ENCODE results near the gene SPIN1. TPM values are rescaled to one million over a fixed set of nuclear protein-coding genes. Genes with fewer than 3 reads are reported as not detected.

SPIN1 gene
- total RNA-seq, 1 donor: 33.1 TPM

DNA sequence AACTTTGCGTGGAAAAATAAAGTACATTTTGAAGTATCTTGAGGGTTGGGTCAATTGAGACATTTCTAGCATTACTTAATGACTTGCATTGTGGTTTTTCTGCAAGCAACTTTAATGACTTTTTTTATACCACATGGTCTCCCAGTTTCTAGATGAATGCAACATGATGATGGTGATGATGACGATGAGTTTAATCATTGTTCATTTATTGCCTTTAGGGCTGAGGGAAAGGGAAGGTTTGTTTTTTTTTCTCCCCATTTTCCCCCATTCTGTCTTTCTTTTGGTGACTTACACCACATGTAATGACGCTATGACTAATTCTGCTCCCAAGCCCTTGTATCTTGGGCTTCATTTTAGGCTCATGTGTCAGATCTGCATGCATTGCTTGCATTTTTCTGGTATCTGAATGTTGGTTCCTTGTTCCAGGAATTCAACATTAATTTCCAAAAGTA lies 89.1 kb downstream of the SPIN1 start:
- Histone ChIP-seq H3K4me3 (ENCODE audit: low read length) (no peak overlapping the region), H3K27me3 (ENCODE audit: insufficient read depth, low read length) (no peaks in the 10 kb centered on the region), H3K9me3 (ENCODE audit: low read depth, low read length) (no peaks in the 10 kb centered on the region), H3K4me1 (ENCODE audit: insufficient read depth, low read length) (no peaks in the 10 kb centered on the region)

DNA sequence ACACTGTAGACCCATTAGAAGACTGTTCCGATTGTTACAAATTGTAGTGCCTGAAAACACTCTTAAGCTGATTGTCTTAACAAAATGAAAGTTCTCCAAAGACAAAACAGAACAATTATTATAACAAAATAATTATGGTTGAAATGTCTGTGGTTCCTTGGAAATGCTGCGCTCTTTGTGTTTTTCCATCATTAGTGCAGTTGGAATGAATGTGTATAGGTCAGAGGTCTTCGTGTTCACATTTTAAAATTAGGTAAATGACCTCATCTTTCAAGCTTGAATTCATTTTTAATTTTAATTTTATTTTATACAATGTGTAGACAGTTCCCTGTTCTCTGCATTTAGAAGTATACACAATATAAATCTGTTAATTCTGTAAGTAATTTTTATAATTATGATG lies 90.0 kb downstream of the SPIN1 start:
- no peaks in the 10 kb centered on the region for H3K4me1 ChIP-seq (ENCODE audit: insufficient read depth, low read length)
- no peaks in the 10 kb centered on the region for H3K27me3 ChIP-seq (ENCODE audit: insufficient read depth, low read length)
- H3K9me3 ChIP-seq (ENCODE audit: low read depth, low read length): no peaks in the 10 kb centered on the region
- no peak overlapping the region for H3K4me3 ChIP-seq (ENCODE audit: low read length)

DNA sequence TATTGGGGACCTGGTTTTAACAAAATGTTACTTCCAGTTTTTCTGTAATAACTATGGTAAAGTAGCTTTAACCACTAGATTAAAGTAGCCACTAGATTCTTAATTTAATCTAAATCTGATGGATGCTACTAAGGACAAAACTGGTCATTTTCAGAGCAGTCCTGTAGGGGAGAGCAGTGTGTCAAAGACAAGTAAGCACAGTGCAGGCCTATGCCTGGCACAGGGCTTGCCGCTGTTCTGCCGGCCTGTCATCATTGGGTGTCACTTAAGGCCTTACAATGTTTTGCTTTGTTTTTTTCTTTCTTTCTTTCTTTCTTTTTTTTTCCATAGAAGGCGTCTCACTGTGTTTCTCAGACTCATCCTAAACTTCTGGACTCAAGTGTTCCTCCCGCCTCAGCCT lies 93.7 kb downstream of the SPIN1 start:
- H3K4me1 ChIP-seq (ENCODE audit: insufficient read depth, low read length): no peaks in the 10 kb centered on the region
- no peaks in the 10 kb centered on the region for H3K27me3 ChIP-seq (ENCODE audit: insufficient read depth, low read length)
- H3K4me3 ChIP-seq (ENCODE audit: low read length): no peak overlapping the region
- no peaks in the 10 kb centered on the region for H3K9me3 ChIP-seq (ENCODE audit: low read depth, low read length)

DNA sequence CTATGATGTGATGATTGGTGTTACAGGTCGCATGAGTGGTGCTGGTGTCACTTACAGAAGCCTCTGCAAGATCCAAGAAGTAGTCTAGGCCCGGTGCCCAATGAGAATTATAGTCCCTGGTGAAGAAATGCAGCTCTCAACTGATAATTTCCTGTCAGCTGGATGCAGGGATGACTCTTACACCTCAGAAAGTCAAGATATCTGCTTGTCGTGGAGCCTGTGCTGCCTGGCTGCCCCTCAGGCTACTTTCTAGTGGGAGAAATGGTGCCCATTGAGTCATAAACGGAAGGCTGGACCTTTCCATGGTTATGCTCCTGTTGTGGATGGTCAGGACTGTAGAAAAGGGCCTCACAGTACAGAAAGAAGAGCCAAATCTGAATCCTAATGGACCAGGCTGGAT lies 99.9 kb downstream of the SPIN1 start:
- Histone ChIP-seq H3K4me1 (ENCODE audit: insufficient read depth, low read length) (no peaks in the 10 kb centered on the region), H3K9me3 (ENCODE audit: low read depth, low read length) (no peaks in the 10 kb centered on the region), H3K27me3 (ENCODE audit: insufficient read depth, low read length) (no peaks in the 10 kb centered on the region), H3K4me3 (ENCODE audit: low read length) (no peak overlapping the region)

DNA sequence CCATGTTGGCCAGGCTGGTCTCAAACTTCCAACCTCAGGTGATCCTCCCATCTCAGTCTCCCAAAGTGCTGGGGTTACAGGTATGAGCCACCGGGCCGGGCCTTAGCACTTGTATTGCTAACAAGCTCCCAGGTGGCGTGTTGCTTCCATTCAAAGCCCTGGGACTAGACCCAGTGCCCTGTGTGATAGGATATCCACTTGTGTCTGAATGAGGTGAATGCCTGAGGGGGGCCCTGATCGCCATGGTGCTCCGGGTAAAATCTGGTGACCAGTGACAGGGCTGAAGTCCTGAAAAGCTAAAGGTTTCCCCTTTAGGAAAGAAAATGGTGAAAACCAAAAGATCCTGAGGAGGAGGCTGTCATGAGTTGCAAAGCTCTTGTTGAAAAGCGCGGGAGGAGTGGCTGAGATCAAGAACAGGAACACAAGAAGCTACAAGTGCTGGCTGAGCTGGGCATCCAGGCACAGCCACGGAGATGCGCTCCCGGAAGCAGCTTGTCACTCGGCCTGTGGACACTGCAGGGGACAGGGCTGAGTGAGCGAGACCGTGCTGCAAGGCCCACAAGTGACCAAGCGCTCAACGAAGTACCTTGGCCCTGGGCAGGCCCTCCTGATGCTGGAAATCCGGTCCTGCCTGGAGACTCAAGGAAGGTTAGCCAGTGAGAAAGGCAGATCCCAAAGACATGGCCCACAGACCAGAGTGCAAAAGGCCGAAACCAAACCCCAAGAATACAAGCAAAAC lies 106.9 kb downstream of the SPIN1 start:
- Histone ChIP-seq H3K4me1 (ENCODE audit: insufficient read depth, low read length) (no peaks in the 10 kb centered on the region), H3K4me3 (ENCODE audit: low read length) (no peak overlapping the region), H3K27me3 (ENCODE audit: insufficient read depth, low read length) (no peaks in the 10 kb centered on the region), H3K9me3 (ENCODE audit: low read depth, low read length) (no peaks in the 10 kb centered on the region)

DNA sequence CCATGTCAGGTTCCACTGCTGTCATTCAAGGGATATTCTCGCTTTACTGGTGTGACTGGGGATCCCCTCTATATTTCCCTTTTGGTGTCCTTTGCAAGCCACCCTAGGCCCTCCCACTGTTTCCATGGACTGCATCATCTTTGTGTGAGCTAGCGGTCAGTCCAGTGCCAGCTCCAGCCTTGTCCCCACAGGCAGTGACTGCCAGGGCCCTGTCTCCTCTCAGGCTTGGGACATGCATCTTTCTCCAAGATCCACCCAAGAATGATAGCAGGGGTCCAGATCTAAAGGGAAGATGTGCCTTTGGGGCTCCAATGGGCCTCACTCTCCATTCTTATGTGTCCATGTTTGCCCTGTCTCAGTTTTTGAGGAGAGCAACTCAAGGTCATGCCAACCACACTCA lies 109.0 kb downstream of the SPIN1 start:
- no peaks in the 10 kb centered on the region for H3K4me1 ChIP-seq (ENCODE audit: insufficient read depth, low read length)

DNA sequence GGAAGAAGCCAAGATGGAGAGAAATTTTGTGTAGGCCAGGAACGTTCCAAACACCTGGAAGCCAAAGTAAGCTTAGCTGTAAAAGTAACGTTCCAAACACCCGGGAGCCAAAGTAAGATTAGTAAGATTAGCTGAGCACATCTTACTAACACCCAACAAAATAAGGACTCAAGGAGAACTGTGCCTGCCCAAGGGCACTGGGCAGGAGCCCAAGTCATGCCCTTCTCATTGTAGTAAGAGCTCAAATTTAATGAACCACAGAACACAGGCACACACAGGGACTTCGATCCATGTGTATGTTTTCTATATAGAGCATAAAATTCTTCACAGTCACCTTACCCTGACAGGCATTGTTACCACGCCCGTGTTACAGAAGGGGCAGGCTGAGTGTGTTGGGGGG lies 110.6 kb downstream of the SPIN1 start:
- H3K27me3 ChIP-seq (ENCODE audit: insufficient read depth, low read length): no peaks in the 10 kb centered on the region
- no peaks in the 10 kb centered on the region for H3K4me1 ChIP-seq (ENCODE audit: insufficient read depth, low read length)
- H3K9me3 ChIP-seq (ENCODE audit: low read depth, low read length): no peaks in the 10 kb centered on the region
- no peak overlapping the region for H3K4me3 ChIP-seq (ENCODE audit: low read length)

More for the DNA sequence above, 109.0 kb downstream of the SPIN1 start:
- H3K9me3 ChIP-seq (ENCODE audit: low read depth, low read length): no peaks in the 10 kb centered on the region
- H3K4me3 ChIP-seq (ENCODE audit: low read length): no peak overlapping the region
- no peaks in the 10 kb centered on the region for H3K27me3 ChIP-seq (ENCODE audit: insufficient read depth, low read length)

DNA sequence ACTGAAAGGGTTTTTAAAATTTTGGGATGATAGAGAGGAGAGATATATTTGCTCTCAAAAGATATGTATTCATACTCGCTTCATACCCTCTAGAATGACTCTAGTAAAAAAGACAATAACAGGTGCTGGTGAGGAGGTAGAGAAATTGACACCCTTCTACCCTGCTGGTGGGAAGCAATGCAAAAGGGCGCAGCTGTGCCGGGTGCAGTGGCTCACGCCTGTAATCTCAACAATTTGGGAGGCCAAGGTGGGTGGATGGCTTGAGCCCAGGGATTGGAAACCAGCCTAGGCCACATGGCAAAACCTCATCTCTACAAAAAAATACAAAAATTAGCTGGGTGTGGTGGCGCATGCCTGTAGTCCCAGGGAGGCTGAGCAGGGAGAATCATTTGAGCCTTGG lies 112.8 kb downstream of the SPIN1 start:
- Histone ChIP-seq H3K4me3 (ENCODE audit: low read length) (no peak overlapping the region), H3K27me3 (ENCODE audit: insufficient read depth, low read length) (no peaks in the 10 kb centered on the region), H3K9me3 (ENCODE audit: low read depth, low read length) (no peaks in the 10 kb centered on the region), H3K4me1 (ENCODE audit: insufficient read depth, low read length) (no peaks in the 10 kb centered on the region)

DNA sequence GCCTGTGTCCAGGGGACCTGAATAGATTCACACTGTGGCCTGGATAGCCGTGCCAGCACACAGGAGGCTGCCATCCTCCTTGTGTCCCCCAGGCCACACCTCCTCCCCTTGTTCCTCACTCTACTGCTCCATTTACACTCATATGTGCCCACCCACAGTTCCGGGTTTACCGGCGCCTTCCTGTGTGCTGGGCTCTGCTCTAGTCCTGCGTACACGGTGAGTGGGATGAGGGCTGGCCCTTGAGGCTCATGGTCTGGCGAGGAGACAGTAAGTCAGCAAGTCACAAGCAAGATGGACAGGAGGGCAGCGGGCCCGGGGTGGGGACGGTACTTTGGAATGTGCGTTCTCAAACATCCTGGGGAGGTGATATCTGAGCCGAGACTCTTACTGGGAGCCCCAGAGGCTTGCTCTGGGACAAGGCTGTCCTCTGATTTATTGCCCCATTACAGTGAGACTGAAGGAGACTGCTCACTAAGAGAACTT lies 114.3 kb downstream of the SPIN1 start:
- no peak overlapping the region for H3K4me3 ChIP-seq (ENCODE audit: low read length)
- H3K9me3 ChIP-seq (ENCODE audit: low read depth, low read length): no peaks in the 10 kb centered on the region
- no peaks in the 10 kb centered on the region for H3K4me1 ChIP-seq (ENCODE audit: insufficient read depth, low read length)
- H3K27me3 ChIP-seq (ENCODE audit: insufficient read depth, low read length): no peaks in the 10 kb centered on the region

DNA sequence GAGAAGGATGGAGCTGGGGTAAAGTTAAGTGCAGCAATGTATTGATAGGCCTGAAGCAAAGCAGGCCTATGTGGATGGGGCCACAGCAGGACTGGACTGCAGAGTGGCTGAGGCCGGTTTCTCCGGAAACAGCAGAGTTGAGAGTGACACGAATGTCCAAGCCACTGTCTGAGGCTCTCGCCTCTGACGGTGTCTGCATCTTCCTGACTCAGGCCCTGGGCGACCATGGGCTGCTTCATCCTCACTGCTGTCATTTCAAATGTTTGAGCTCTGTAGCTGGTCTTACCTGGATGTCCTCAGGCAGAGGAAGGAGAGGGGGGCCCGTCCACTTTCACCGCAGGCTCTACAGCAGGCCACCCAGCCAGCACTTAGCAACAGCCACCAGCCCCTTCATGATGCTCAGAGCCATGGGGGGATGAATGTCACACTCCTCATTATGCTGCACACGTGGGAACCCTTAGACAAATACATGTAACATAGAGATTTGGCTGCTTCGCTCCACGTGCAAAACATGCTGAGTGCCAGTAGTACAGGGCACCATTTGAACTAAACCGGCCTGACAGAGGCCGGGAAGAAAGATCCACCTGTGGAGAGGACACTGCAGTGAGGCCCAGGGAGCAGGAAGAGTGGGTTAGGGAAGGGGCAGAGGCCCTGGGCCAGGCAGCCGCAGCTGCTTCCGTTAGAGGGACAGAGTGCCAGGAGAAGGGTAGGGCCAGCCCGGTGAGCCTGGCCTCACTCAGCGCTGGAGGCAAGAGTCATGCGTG lies 115.0 kb downstream of the SPIN1 start:
- Histone ChIP-seq H3K4me3 (ENCODE audit: low read length) (no peak overlapping the region), H3K4me1 (ENCODE audit: insufficient read depth, low read length) (no peaks in the 10 kb centered on the region), H3K9me3 (ENCODE audit: low read depth, low read length) (no peaks in the 10 kb centered on the region), H3K27me3 (ENCODE audit: insufficient read depth, low read length) (no peaks in the 10 kb centered on the region)

DNA sequence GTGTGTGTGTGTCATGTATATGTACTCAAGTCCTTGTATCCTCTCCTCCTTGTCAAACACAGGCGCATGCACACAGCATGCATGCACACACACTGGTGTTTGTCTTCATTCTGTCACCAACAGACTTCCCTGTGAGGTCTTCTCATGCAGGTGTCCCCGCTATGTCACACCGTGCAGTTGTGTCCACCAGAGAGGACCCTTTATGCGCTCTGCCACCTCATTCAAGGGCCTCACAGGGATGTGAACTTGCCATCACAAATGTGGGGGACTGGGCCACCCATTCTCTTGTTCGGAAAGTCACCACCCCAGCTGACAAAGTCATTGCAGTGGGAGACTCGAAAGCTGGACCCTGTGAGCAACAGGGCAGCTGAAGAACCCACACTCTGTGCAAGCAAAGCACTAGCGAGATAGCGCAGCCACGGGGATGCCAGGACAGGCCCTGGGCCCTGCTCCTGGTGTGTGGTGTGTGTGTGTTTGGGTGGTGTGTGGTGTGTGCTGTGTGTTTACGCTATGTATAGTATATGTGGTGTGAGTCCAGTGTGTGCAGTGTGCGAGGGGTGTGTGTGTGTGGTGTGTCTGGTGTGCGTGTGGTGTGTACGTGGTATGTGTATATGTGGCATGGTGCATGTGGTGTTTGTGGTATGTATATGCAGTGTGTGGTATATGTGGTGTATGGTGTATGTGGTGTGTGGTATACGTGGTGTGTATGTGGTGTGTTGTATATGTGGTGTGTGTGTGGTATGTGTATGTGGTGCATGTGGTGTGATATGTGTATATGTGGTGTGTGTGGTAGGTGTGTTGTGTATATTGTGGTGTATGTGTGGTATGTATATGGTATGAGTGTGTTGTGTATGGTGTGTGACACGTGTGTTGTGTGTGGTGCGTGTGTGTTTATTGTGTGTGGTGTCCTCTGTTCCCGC lies 115.9 kb downstream of the SPIN1 start:
- H3K27me3 ChIP-seq (ENCODE audit: insufficient read depth, low read length): no peaks in the 10 kb centered on the region
- no peaks in the 10 kb centered on the region for H3K4me1 ChIP-seq (ENCODE audit: insufficient read depth, low read length)
- no peak overlapping the region for H3K4me3 ChIP-seq (ENCODE audit: low read length)
- H3K9me3 ChIP-seq (ENCODE audit: low read depth, low read length): no peaks in the 10 kb centered on the region

DNA sequence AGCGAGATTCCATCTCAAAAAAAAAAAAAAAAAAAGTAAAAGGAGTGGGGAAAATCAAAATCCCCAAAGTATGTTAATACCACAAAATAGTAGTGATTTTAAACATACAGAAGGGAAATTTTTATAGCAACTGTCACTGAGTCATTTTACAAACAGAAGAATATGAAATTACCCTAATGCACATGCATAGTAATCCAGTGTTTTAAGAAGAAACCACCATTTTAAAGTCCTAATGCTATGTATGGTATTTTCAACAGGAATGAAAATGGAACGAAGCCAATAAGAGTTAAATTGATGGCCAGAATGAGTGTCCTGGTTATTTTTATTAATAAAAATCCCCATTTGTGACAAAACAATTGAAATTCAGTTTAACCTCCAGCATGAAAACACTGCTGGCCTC lies 120.1 kb downstream of the SPIN1 start:
- Histone ChIP-seq H3K4me3 (ENCODE audit: low read length) (no peak overlapping the region), H3K4me1 (ENCODE audit: insufficient read depth, low read length) (no peaks in the 10 kb centered on the region), H3K27me3 (ENCODE audit: insufficient read depth, low read length) (no peaks in the 10 kb centered on the region), H3K9me3 (ENCODE audit: low read depth, low read length) (no peaks in the 10 kb centered on the region)

DNA sequence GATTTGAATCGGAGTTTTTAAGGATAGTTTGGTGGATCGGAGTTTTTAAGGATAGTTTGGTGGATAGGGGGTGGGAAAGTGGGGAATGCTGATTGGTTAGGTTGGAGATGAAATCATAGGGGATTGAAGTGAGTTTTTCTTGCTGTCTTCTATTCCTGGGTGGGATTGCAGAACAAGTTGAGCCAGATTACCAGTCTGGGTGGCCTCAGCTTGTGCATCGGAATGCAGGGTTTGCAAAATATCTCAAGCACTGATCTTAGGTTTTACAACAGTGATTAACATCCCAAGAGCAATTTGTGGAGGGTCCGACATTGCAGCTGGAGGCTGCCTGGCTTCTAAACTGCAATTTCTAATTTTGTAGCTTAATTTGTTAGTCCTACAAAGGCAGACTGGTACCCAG lies 123.7 kb downstream of the SPIN1 start:
- H3K9me3 ChIP-seq (ENCODE audit: low read depth, low read length): no peaks in the 10 kb centered on the region
- H3K4me1 ChIP-seq (ENCODE audit: insufficient read depth, low read length): no peaks in the 10 kb centered on the region
- H3K4me3 ChIP-seq (ENCODE audit: low read length): no peak overlapping the region
- no peaks in the 10 kb centered on the region for H3K27me3 ChIP-seq (ENCODE audit: insufficient read depth, low read length)

DNA sequence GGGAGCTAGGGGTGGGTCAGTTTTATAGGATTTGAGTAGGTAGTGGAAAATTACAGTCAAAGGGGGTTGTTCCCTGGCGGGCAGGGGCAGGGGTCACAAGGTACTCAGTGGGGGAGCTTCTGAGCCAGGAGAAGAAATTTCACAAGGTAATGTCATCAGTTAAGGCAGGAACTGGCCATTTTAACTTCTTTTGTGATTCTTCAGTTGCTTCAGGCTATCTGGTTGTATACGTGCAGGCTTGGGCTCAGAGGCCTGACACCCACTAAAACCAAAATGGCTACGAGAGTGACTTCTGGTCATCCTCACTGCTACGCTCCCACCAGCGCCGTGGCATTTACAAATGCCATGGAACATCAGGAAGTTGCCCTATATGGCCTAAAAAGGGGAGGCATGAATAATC lies 126.0 kb downstream of the SPIN1 start:
- Histone ChIP-seq H3K4me3 (ENCODE audit: low read length) (no peak overlapping the region), H3K4me1 (ENCODE audit: insufficient read depth, low read length) (no peaks in the 10 kb centered on the region), H3K27me3 (ENCODE audit: insufficient read depth, low read length) (no peaks in the 10 kb centered on the region), H3K9me3 (ENCODE audit: low read depth, low read length) (no peaks in the 10 kb centered on the region)

DNA sequence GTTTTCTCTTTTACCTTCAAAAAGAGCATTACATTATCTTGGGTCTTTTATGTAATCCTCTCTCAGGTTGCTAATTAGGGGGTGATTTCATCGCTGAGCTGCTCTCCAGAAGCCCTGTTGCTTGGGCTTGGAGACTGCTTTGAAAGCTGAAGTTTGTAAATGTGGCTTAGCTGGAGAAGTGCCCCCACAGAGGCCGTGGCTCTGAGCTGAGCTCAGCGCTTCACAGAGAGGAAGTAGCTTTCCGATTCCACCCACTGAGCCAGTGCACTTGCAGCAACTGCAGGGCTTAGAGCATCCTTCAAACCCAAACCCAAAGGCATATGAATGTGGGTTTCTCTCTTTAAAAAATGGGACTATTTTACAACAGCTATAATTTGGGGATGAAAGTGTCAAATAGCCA lies 133.1 kb downstream of the SPIN1 start:
- Histone ChIP-seq H3K4me3 (ENCODE audit: low read length) (no peak overlapping the region), H3K9me3 (ENCODE audit: low read depth, low read length) (no peaks in the 10 kb centered on the region), H3K27me3 (ENCODE audit: insufficient read depth, low read length) (no peaks in the 10 kb centered on the region), H3K4me1 (ENCODE audit: insufficient read depth, low read length) (no peaks in the 10 kb centered on the region)

Measured in mononuclear cell (primary cell).